Astrocyte of the hippocampus (primary cell): ENCODE data around the gene ARGLU1.
A peak's percentile ranks its signal among the peaks of the same experiment; 100 is the strongest.

Experiments used
- DNase-seq: peaks from one replicate; pipeline ENCODE4 v3.0.0; 2011; ENCODE audit warnings: low read depth, low spot score

The ARGLU1 gene

GRCh38 chr13:106524108-106524507, 43.8 kb downstream of the ARGLU1 start:
- DNase-seq = no peak

- DNase-seq = peak; percentile 57
Measured at GRCh38 chr13:106523576-106523975, 44.4 kb downstream of the ARGLU1 start.

GRCh38 chr13:106522898-106523525, 44.9 kb downstream of the ARGLU1 start:
- DNase-seq = peak; percentile 47

GRCh38 chr13:106522112-106522705, 45.7 kb downstream of the ARGLU1 start:
- peak; percentile 23 for DNase-seq

- DNase-seq = peak; percentile 25
Measured at GRCh38 chr13:106521095-106521799, 46.7 kb downstream of the ARGLU1 start.

- peak; percentile 68 for DNase-seq
Measured at GRCh38 chr13:106520251-106521054, 47.5 kb downstream of the ARGLU1 start.

GRCh38 chr13:106518512-106518911, 49.4 kb downstream of the ARGLU1 start:
- DNase-seq = no peak

GRCh38 chr13:106517109-106517847, 50.7 kb downstream of the ARGLU1 start:
- peak; percentile 53 for DNase-seq

- peak; percentile 60 for DNase-seq
Measured at GRCh38 chr13:106515635-106516254, 52.2 kb downstream of the ARGLU1 start.

- DNase-seq = peak; percentile 26
Measured at GRCh38 chr13:106514928-106515634, 52.9 kb downstream of the ARGLU1 start.

GRCh38 chr13:106513025-106513983, 54.6 kb downstream of the ARGLU1 start:
- peak; percentile 75 for DNase-seq

GRCh38 chr13:106507560-106508274, 60.2 kb downstream of the ARGLU1 start:
- peak; percentile 93 for DNase-seq

GRCh38 chr13:106506286-106506685, 61.7 kb downstream of the ARGLU1 start:
- no peak for DNase-seq

GRCh38 chr13:106505732-106506131, 62.2 kb downstream of the ARGLU1 start:
- no peak for DNase-seq

GRCh38 chr13:106505295-106505694, 62.6 kb downstream of the ARGLU1 start:
- no peak for DNase-seq

- DNase-seq = peak; percentile 9
Measured at GRCh38 chr13:106503730-106504453, 64.0 kb downstream of the ARGLU1 start.

GRCh38 chr13:106503272-106503671, 64.7 kb downstream of the ARGLU1 start:
- DNase-seq = peak; percentile 24

GRCh38 chr13:106500445-106500844, 67.5 kb downstream of the ARGLU1 start:
- DNase-seq = no peak
